Measurements from ENCODE around the gene GRAMD4. TPM values are rescaled to one million over a fixed set of nuclear protein-coding genes. Genes with fewer than 3 reads are reported as not detected.

Gene GRAMD4
- total RNA-seq, 1 experiment from 2014 or later: 25.3 TPM

- H3F3A ChIP-seq (ENCODE audit: low read length, unreplicated experiment): no peaks in the 10 kb centered on the region
- intact Hi-C loops (cut with micrococcal nuclease): no loop called here
- no peaks in the 10 kb centered on the region for H3K36me3 ChIP-seq (ENCODE audit: low read depth, low read length)
- TF ChIP-seq EZH2phosphoT487 (IDR thresholded peaks at IDR 0.05; ENCODE audit: borderline replicate concordance, low read length) (no peak), CTCF (conservative IDR thresholded peaks at IDR 0.05; ENCODE audit: low read depth, low read length) (no peak), EZH2 (IDR thresholded peaks at IDR 0.05; ENCODE audit: low read length, unreplicated experiment) (no peak)
- no peaks in the 10 kb centered on the region for H3K9me3 ChIP-seq (ENCODE audit: low read length)
- CTCF ChIA-PET: no interaction called here
- H3K4me2 ChIP-seq (ENCODE audit: low read length): no peak overlapping the region
- H4K20me1 ChIP-seq (ENCODE audit: low read length): no peaks in the 10 kb centered on the region
- DNase-seq: no peak
- H2AFZ ChIP-seq (ENCODE audit: low read length): no peak overlapping the region
- H3K9ac ChIP-seq (ENCODE audit: low read length): no peak overlapping the region
- no peak overlapping the region for H3K4me3 ChIP-seq (ENCODE audit: low read length)
- H3K27ac ChIP-seq (ENCODE audit: low read length): no peak overlapping the region
- H3K4me1 ChIP-seq (ENCODE audit: insufficient read depth, low read length): peaks cover 15% of the 10 kb centered on the region
- H3K79me2 ChIP-seq (ENCODE audit: low read length): no peaks in the 10 kb centered on the region
- H3K9me2 ChIP-seq (replicated peaks; ENCODE audit: low read length): no peaks in the 10 kb centered on the region
- POLR2A ChIA-PET (ENCODE audit: unreplicated experiment): no interaction called here
- H3K27me3 ChIP-seq (ENCODE audit: low read length): no peaks in the 10 kb centered on the region
- ATAC-seq: no peak
- no TSS peak for BruUV-seq (replicated peaks)
Observed at GRCh38 chr22:46651316-46651715, 31.1 kb downstream of the GRAMD4 start.

- Histone ChIP-seq H3K36me3 (ENCODE audit: low read depth, low read length) (no peaks in the 10 kb centered on the region), H2AFZ (ENCODE audit: low read length) (no peak overlapping the region), H3K4me1 (ENCODE audit: insufficient read depth, low read length) (peaks cover 15% of the 10 kb centered on the region), H4K20me1 (ENCODE audit: low read length) (no peaks in the 10 kb centered on the region), H3K4me3 (ENCODE audit: low read length) (no peak overlapping the region), H3K9ac (ENCODE audit: low read length) (no peak overlapping the region), H3K27ac (ENCODE audit: low read length) (no peak overlapping the region), H3K79me2 (ENCODE audit: low read length) (no peaks in the 10 kb centered on the region), H3K9me2 (replicated peaks; ENCODE audit: low read length) (no peaks in the 10 kb centered on the region), H3K9me3 (ENCODE audit: low read length) (no peaks in the 10 kb centered on the region), H3K4me2 (ENCODE audit: low read length) (no peak overlapping the region), H3F3A (ENCODE audit: low read length, unreplicated experiment) (no peaks in the 10 kb centered on the region), H3K27me3 (ENCODE audit: low read length) (no peaks in the 10 kb centered on the region)
- no peak for DNase-seq
- BruUV-seq (replicated peaks): no TSS peak
- intact Hi-C loops (cut with micrococcal nuclease): no loop called here
- no peak for ATAC-seq
- ChIA-PET CTCF (no interaction called here), POLR2A (ENCODE audit: unreplicated experiment) (no interaction called here)
- no peak for TF ChIP-seq EZH2phosphoT487 (IDR thresholded peaks at IDR 0.05; ENCODE audit: borderline replicate concordance, low read length)
- TF ChIP-seq EZH2 (IDR thresholded peaks at IDR 0.05; ENCODE audit: low read length, unreplicated experiment): no peak
- TF ChIP-seq CTCF (conservative IDR thresholded peaks at IDR 0.05; ENCODE audit: low read depth, low read length): no peak
Observed at GRCh38 chr22:46652081-46652846, 32.1 kb downstream of the GRAMD4 start.

- intact Hi-C loops (cut with micrococcal nuclease): no loop called here
- H3K9me3 ChIP-seq (ENCODE audit: low read length): no peaks in the 10 kb centered on the region
- peaks cover 16% of the 10 kb centered on the region for H3K4me1 ChIP-seq (ENCODE audit: insufficient read depth, low read length)
- H3K79me2 ChIP-seq (ENCODE audit: low read length): no peaks in the 10 kb centered on the region
- POLR2A ChIA-PET (ENCODE audit: unreplicated experiment): no interaction called here
- no peak overlapping the region for H2AFZ ChIP-seq (ENCODE audit: low read length)
- ATAC-seq: no peak
- H3K36me3 ChIP-seq (ENCODE audit: low read depth, low read length): no peaks in the 10 kb centered on the region
- H3K4me3 ChIP-seq (ENCODE audit: low read length): no peak overlapping the region
- no peaks in the 10 kb centered on the region for H3K9me2 ChIP-seq (replicated peaks; ENCODE audit: low read length)
- H3K27me3 ChIP-seq (ENCODE audit: low read length): no peaks in the 10 kb centered on the region
- no peak for TF ChIP-seq EZH2 (IDR thresholded peaks at IDR 0.05; ENCODE audit: low read length, unreplicated experiment)
- no peak for TF ChIP-seq EZH2phosphoT487 (IDR thresholded peaks at IDR 0.05; ENCODE audit: borderline replicate concordance, low read length)
- no peak for TF ChIP-seq CTCF (conservative IDR thresholded peaks at IDR 0.05; ENCODE audit: low read depth, low read length)
- no peak overlapping the region for H3K27ac ChIP-seq (ENCODE audit: low read length)
- DNase-seq: no peak
- H3F3A ChIP-seq (ENCODE audit: low read length, unreplicated experiment): no peaks in the 10 kb centered on the region
- no TSS peak for BruUV-seq (replicated peaks)
- H4K20me1 ChIP-seq (ENCODE audit: low read length): no peaks in the 10 kb centered on the region
- H3K9ac ChIP-seq (ENCODE audit: low read length): no peak overlapping the region
- no peak overlapping the region for H3K4me2 ChIP-seq (ENCODE audit: low read length)
- CTCF ChIA-PET: no interaction called here
Observed at GRCh38 chr22:46652847-46653331, 32.7 kb downstream of the GRAMD4 start.
